PC-9 (cell line): ENCODE measurements around the gene ANKS1B.

Source experiments
- EZH2 ChIP-seq: fragments of 200-600 bp; sonication (generic); IDR thresholded peaks from 2 replicates; pipeline ENCODE4 v1.8.0; 2017; ENCODE audit warnings: antibody characterized with exemption, low read depth
- TF ChIP-seq, protein P1 (sequence below): fragments of 200-600 bp; sonication (generic); conservative IDR thresholded peaks from 2 replicates; pipeline ENCODE4 v1.6.1; 2017; ENCODE audit warnings: mixed run types, antibody characterized with exemption, mild to moderate bottlenecking, moderate library complexity

DNA sequence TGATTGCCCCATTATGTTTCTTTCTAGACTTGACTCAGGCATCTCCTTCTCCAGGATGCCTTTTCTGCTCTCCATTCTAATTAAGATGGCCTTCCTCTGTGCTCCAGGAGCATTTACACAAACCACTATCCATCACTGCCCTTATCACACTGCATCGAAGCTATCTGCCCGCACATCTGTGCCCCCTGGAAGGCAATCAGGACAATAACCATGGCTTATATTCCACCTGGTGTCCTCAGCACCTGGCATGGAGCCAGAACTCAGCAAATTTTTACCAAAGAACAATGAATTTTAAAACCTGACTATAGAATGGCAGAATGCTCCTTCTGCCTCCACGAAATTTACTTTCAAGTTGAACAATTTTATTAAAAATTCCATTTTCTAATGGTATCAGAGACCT, 873.9 kb downstream of the ANKS1B start:
- TF ChIP-seq EZH2 = no peak
- TF ChIP-seq, protein P1, sequence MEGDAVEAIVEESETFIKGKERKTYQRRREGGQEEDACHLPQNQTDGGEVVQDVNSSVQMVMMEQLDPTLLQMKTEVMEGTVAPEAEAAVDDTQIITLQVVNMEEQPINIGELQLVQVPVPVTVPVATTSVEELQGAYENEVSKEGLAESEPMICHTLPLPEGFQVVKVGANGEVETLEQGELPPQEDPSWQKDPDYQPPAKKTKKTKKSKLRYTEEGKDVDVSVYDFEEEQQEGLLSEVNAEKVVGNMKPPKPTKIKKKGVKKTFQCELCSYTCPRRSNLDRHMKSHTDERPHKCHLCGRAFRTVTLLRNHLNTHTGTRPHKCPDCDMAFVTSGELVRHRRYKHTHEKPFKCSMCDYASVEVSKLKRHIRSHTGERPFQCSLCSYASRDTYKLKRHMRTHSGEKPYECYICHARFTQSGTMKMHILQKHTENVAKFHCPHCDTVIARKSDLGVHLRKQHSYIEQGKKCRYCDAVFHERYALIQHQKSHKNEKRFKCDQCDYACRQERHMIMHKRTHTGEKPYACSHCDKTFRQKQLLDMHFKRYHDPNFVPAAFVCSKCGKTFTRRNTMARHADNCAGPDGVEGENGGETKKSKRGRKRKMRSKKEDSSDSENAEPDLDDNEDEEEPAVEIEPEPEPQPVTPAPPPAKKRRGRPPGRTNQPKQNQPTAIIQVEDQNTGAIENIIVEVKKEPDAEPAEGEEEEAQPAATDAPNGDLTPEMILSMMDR = no peak
